ENCODE measurements around the gene RANBP3L. TPM values are rescaled to one million over a fixed set of nuclear protein-coding genes. Genes with fewer than 3 reads are reported as not detected.
"Not testable (repeated sequence)": the region's sequence is repeated elsewhere in the genome, so short reads cannot be mapped to it uniquely, and the experiment has no call there.

Gene RANBP3L
- polyA plus RNA-seq, 1 of the 3 experiments (the other 2 are of a cell fraction), result not detected

- TF ChIP-seq POLR2AphosphoS5 (IDR thresholded peaks at IDR 0.05; ENCODE audit: low read depth, low read length), result no peak
- TF ChIP-seq FOXM1 (IDR thresholded peaks at IDR 0.05; ENCODE audit: low read depth), result no peak
- no peak for TF ChIP-seq CHD2 (IDR thresholded peaks at IDR 0.05; ENCODE audit: low read length, partially characterized antibody)
- no peak for TF ChIP-seq EP300 (IDR thresholded peaks at IDR 0.05; ENCODE audit: borderline replicate concordance in 1 of 2, low read depth in 1 of 2, low read length in 1 of 2)
- no peak for TF ChIP-seq RCOR1 (IDR thresholded peaks at IDR 0.05; ENCODE audit: low read length)
- no peak for TF ChIP-seq GABPA (IDR thresholded peaks at IDR 0.05; ENCODE audit: low read depth)
- TF ChIP-seq SMC3 (IDR thresholded peaks at IDR 0.05; ENCODE audit: low read depth, low read length), result no peak
Measured at GRCh38 chr5:36199620-36200019, 102.1 kb downstream of the RANBP3L start (continued).

- DNase-seq; H3K9me3 ChIP-seq; H3K79me2 ChIP-seq (ENCODE audit: insufficient read depth); H4K20me1 ChIP-seq (ENCODE audit: insufficient read depth); H3K9ac ChIP-seq; POLR2A ChIA-PET; H2AFZ ChIP-seq (ENCODE audit: low read depth); H3K9me2 ChIP-seq; H3K4me1 ChIP-seq (ENCODE audit: control insufficient read depth in 1 of 2, insufficient read depth in 2 of 2, low read depth in 1 of 2, low read length in 1 of 2); H3K4me3 ChIP-seq (ENCODE audit: low read depth in 2 of 2, low read length in 1 of 2); H3K27ac ChIP-seq (ENCODE audit: low read depth in 2 of 2, low read length in 1 of 2); H3K4me2 ChIP-seq; H3K27me3 ChIP-seq (ENCODE audit: insufficient read depth): not testable (repeated sequence)
- Histone ChIP-seq H3F3A (replicated peaks; ENCODE audit: insufficient read depth) (peaks cover 11% of the 10 kb centered on the region), H3K36me3 (replicated peaks in 1 of 2; ENCODE audit: control insufficient read depth in 1 of 2, insufficient read depth in 2 of 2, low read length in 1 of 2) (peaks cover 59 to 62% of the 10 kb centered on the region in 2 experiments)
- CTCF ChIA-PET, result interaction anchor here (0.6 kb wide), 1 partner anchor 438 kb away, joined by 3 read pairs; no protein-coding TSS in a partner anchor
- WGBS (ENCODE audit: low lambda C conversion rate), result 87% methylated on average over 3 of the region's 3 CpGs
Measured at GRCh38 chr5:36198783-36199182, 102.9 kb downstream of the RANBP3L start.

Other genes starting within 250 kb of the RANBP3L start
- 0.05 TPM in 1 of 2 replicates, not detected in the other for gene UGT3A2, start 235.0 kb downstream of the RANBP3L start, polyA plus RNA-seq (2012; rRNA removed)
- 1.6 and 2.2 TPM in 2 replicates for gene LMBRD2, start 150.0 kb downstream of the RANBP3L start, polyA plus RNA-seq (2012; rRNA removed)
- gene SKP2, start 149.8 kb downstream of the RANBP3L start, polyA plus RNA-seq (2012; rRNA removed), result 12.4 and 14.8 TPM in 2 replicates
- gene NADK2, start 60.0 kb downstream of the RANBP3L start, polyA plus RNA-seq (2012; rRNA removed), result 7.6 and 9.7 TPM in 2 replicates